ENCODE results near the gene SPDYE1. TPM values are rescaled to one million over a fixed set of nuclear protein-coding genes. Genes with fewer than 3 reads are reported as not detected.
"Not testable (repeated sequence)": the region's sequence is repeated elsewhere in the genome, so short reads cannot be mapped to it uniquely, and the experiment has no call there.

The SPDYE1 gene
- total RNA-seq, 4 donors from 2014 or later = not detected

- H3K9me3 ChIP-seq; intact Hi-C loops (cut with DNase I); H3K36me3 ChIP-seq; H3K4me1 ChIP-seq; H3K27ac ChIP-seq; H3K27me3 ChIP-seq; H3K4me3 ChIP-seq (replicated peaks in 1 of 3); DNase-seq: not testable (repeated sequence)
- WGBS, 2 donors = 34 to 35% methylated on average over 3 to 6 of the region's 12 CpGs
These were observed 40.9 kb downstream of the SPDYE1 start for GRCh38 chr7:44038553-44038952.

GRCh38 chr7:44038961-44039558, 41.4 kb downstream of the SPDYE1 start:
- DNase-seq = peak; percentile 96 to 98
- intact Hi-C loops (cut with DNase I); H3K27me3 ChIP-seq; H3K9me3 ChIP-seq; H3K27ac ChIP-seq; H3K36me3 ChIP-seq: not testable (repeated sequence)
- Histone ChIP-seq H3K4me1 (peaks cover 8 to 11% of the 10 kb centered on the region in 2 donors), H3K4me3 (replicated peaks in 1 of 3) (peak overlapping the region in 1 of 3 donors; percentile 5)
- WGBS, 2 donors = 9 to 17% methylated on average over 7 of the region's 26 CpGs

- H3K9me3 ChIP-seq; H3K27me3 ChIP-seq; H3K36me3 ChIP-seq; intact Hi-C loops (cut with DNase I); H3K27ac ChIP-seq; DNase-seq: not testable (repeated sequence)
- H3K4me1 ChIP-seq = peaks cover 9 to 13% of the 10 kb centered on the region in 2 donors
- 0% methylated on average over 1 of the region's 40 CpGs; no CpG with 5 or more reads in 1 of the 2 donors for WGBS, 2 donors
- H3K4me3 ChIP-seq (replicated peaks in 1 of 3) = peak overlapping the region in 1 of 3 donors; percentile 24
These were observed 42.2 kb downstream of the SPDYE1 start for GRCh38 chr7:44039800-44040492.

- H3K36me3 ChIP-seq; intact Hi-C loops (cut with DNase I); H3K9me3 ChIP-seq; H3K27me3 ChIP-seq; H3K27ac ChIP-seq: not testable (repeated sequence)
- Histone ChIP-seq H3K4me3 (replicated peaks in 1 of 3) (peak overlapping the region in 1 of 3 donors; percentile 24), H3K4me1 (peaks cover 14 to 17% of the 10 kb centered on the region in 2 donors)
- TF ChIP-seq CTCF (IDR thresholded peaks at IDR 0.05) = peak in 1 of 6 experiments; percentile 28
- 0% methylated on average over 14 of the region's 46 CpGs; no CpG with 5 or more reads in 1 of the 2 donors for WGBS, 2 donors
- peak; percentile 36 to 45 for DNase-seq
These were observed 42.8 kb downstream of the SPDYE1 start for GRCh38 chr7:44040493-44040891.

- 89 to 94% methylated on average over 2 of the region's 2 CpGs for WGBS, 2 donors
- Histone ChIP-seq H3K36me3 (peaks cover 0 to 4% of the 10 kb centered on the region in 2 donors), H3K27ac (no peak overlapping the region), H3K4me1 (peaks cover 18 to 28% of the 10 kb centered on the region in 2 donors), H3K4me3 (replicated peaks in 1 of 3) (no peak overlapping the region), H3K27me3 (no peaks in the 10 kb centered on the region), H3K9me3 (no peaks in the 10 kb centered on the region)
- DNase-seq = no peak
- TF ChIP-seq CTCF (IDR thresholded peaks at IDR 0.05) (no peak), POLR2A (IDR thresholded peaks at IDR 0.05) (no peak)
- intact Hi-C loops (cut with DNase I) = no loop called here
These were observed 44.5 kb downstream of the SPDYE1 start for GRCh38 chr7:44042221-44042620.

GRCh38 chr7:44043902-44044301, 46.2 kb downstream of the SPDYE1 start:
- DNase-seq = no peak
- peaks cover 18 to 28% of the 10 kb centered on the region in 2 donors for H3K4me1 ChIP-seq
- H3K27me3 ChIP-seq = no peaks in the 10 kb centered on the region
- no peak for TF ChIP-seq CTCF (IDR thresholded peaks at IDR 0.05)
- no peak for TF ChIP-seq POLR2A (IDR thresholded peaks at IDR 0.05)
- WGBS, 2 donors = 24 to 30% methylated on average over 8 of the region's 8 CpGs
- intact Hi-C loops (cut with DNase I) = no loop called here
- H3K27ac ChIP-seq = peak overlapping the region in 2 of 3 donors; percentile 52 to 65
- H3K4me3 ChIP-seq (replicated peaks in 1 of 3) = peak overlapping the region; percentile 38 to 99 (median 91)
- H3K36me3 ChIP-seq = peaks cover 0 to 4% of the 10 kb centered on the region in 2 donors
- no peaks in the 10 kb centered on the region for H3K9me3 ChIP-seq
